A549 (cell line): ENCODE data around the gene IMPG1. TPM values are rescaled to one million over a fixed set of nuclear protein-coding genes. Genes with fewer than 3 reads are reported as not detected.

Experiments
- ATAC-seq, 2 experiments: fragments of 200-7000 bp in 1 of 2; fragments of >200 bp in 1 of 2; cut with Nextera tagmentation in 1 of 2; cut with Tn5 transposase in 1 of 2; 3 replicates each; pipeline versions ENCODE4 v1.8.0 to v1.9.1; 2018 to 2020; ENCODE audit warnings: mild to moderate bottlenecking in 1 of 2, moderate library complexity in 1 of 2
- CTCF ChIA-PET: fragments of 300-600 bp; sonication (Branson Sonifier 250); formaldehyde crosslinking; extraction: SDS; loops from one replicate; lab custom pipeline; 2021; ENCODE audit warnings: antibody characterized with exemption, inconsistent platforms; lab: Yijun Ruan, JAX
- POLR2A ChIA-PET: fragments of 350-600 bp; formaldehyde crosslinking; extraction: SDS; loops from one replicate; lab custom pipeline; 2021; ENCODE audit warnings: antibody characterized with exemption, inconsistent platforms; lab: Yijun Ruan, JAX
- DNase-seq, 2 experiments: peaks; one replicate each; pipeline versions ENCODE4 v3.0.0 to v3.0.0-alpha.2; 2011 to 2016; ENCODE audit warnings: low read depth in 1 of 2, low spot score in 1 of 2
- FAIRE-seq: peaks from 2 replicates; lab custom pipeline; 2011; peaks lifted over from hg19 to GRCh38; lab: Jason Lieb, UNC
- H3K27ac ChIP-seq, 2 experiments: fragments of >200 bp; sonication (Bioruptor Twin); formaldehyde crosslinking; 3 replicates each; pipeline ENCODE4 v1.5.1; 2016 to 2017
- H3K4me1 ChIP-seq: fragments of >200 bp; sonication (Bioruptor Twin); formaldehyde crosslinking; 3 replicates; pipeline ENCODE4 v1.6.1; 2016
- H3K4me2 ChIP-seq: fragments of >200 bp; sonication (Bioruptor Twin); formaldehyde crosslinking; 3 replicates; pipeline ENCODE4 v1.6.1; 2016
- H3K4me3 ChIP-seq: fragments of >200 bp; sonication (Bioruptor Twin); formaldehyde crosslinking; 3 replicates; pipeline ENCODE4 v1.5.1; 2016
- H3K9me3 ChIP-seq: fragments of >200 bp; sonication (Bioruptor Twin); formaldehyde crosslinking; 3 replicates; pipeline ENCODE4 v1.6.1; 2016
- ATOH8 ChIP-seq: fragments of 250-450 bp; sonication (Bioruptor Pico); IDR thresholded peaks from 2 replicates; pipeline ENCODE4 v1.5.0; 2020; ENCODE audit warnings: low read depth, mild to moderate bottlenecking, moderate library complexity
- CTCF ChIP-seq: fragments of >200 bp; sonication (Bioruptor Twin); formaldehyde crosslinking; IDR thresholded peaks from 3 replicates; pipeline ENCODE4 v1.5.1; 2016
- EHMT2 ChIP-seq: fragments of 200-600 bp; sonication (generic); IDR thresholded peaks from 2 replicates; pipeline ENCODE4 v1.6.1; 2016; ENCODE audit warnings: antibody characterized with exemption, low read depth, mild to moderate bottlenecking, moderate library complexity
- FOSL2 ChIP-seq, 2 experiments: fragments of 450-650 bp in 1 of 2; fragments of >200 bp in 1 of 2; sonication (Bioruptor Twin) in 1 of 2; formaldehyde crosslinking; IDR thresholded peaks; 2 replicates each; pipeline versions ENCODE4 v1.5.0 to v1.6.1; 2016 to 2020; ENCODE audit warnings: mild to moderate bottlenecking in 1 of 2, moderate library complexity in 1 of 2
- HDAC2 ChIP-seq: fragments of 200-600 bp; sonication (generic); IDR thresholded peaks from 2 replicates; pipeline ENCODE4 v1.6.1; 2016
- HOXA7 ChIP-seq: fragments of 250-450 bp; sonication (Bioruptor Pico); IDR thresholded peaks from 2 replicates; pipeline ENCODE4 v1.5.0; 2020; ENCODE audit warnings: mild to moderate bottlenecking, moderate library complexity
- JUN ChIP-seq, 2 experiments: fragments of >200 bp; sonication (Bioruptor Twin); formaldehyde crosslinking; IDR thresholded peaks; 2 replicates in 1 of 2; 3 replicates in 1 of 2; pipeline ENCODE4 v1.6.1; 2016 to 2017
- JUNB ChIP-seq: fragments of >200 bp; sonication (Bioruptor Twin); formaldehyde crosslinking; IDR thresholded peaks from 2 replicates; pipeline ENCODE4 v1.6.1; 2016
- KDM5A ChIP-seq: fragments of 200-600 bp; sonication (generic); IDR thresholded peaks from 2 replicates; pipeline ENCODE4 v1.6.1; 2016; ENCODE audit warnings: antibody characterized with exemption, mild to moderate bottlenecking
- MAFK ChIP-seq: fragments of 450-650 bp; IDR thresholded peaks from 2 replicates; pipeline ENCODE4 v1.6.1; 2014; ENCODE audit not compliant: partially characterized antibody
- MYC ChIP-seq: IDR thresholded peaks from 2 replicates; pipeline ENCODE4 v1.6.1; 2012; ENCODE audit warnings: mild to moderate bottlenecking, inconsistent platforms, low read length, improper control_type of control experiment, borderline replicate concordance
- NR3C1 ChIP-seq: fragments of >200 bp; sonication (Bioruptor Twin); formaldehyde crosslinking; IDR thresholded peaks from 3 replicates; pipeline ENCODE4 v1.6.1; 2017
- PBX3 ChIP-seq: IDR thresholded peaks from 2 replicates; pipeline ENCODE4 v1.6.1; 2012
- PHF8 ChIP-seq: fragments of 200-600 bp; sonication (generic); IDR thresholded peaks from 2 replicates; pipeline ENCODE4 v1.6.1; 2016; ENCODE audit warnings: low read depth, mild to moderate bottlenecking, antibody characterized with exemption, moderate library complexity, borderline replicate concordance
- RAD21 ChIP-seq, 2 experiments: fragments of >200 bp in 1 of 2; sonication (Bioruptor Twin) in 1 of 2; formaldehyde crosslinking in 1 of 2; IDR thresholded peaks in 1 of 2; conservative IDR thresholded peaks in 1 of 2; 2 replicates in 1 of 2; 3 replicates in 1 of 2; pipeline ENCODE4 v1.6.1; 2012 to 2018; ENCODE audit warnings: inconsistent platforms in 1 of 2
- RCOR1 ChIP-seq: fragments of 150-350 bp; IDR thresholded peaks from 2 replicates; pipeline ENCODE4 v1.6.1; 2014; ENCODE audit warnings: antibody characterized with exemption, low read length, low read depth
- REST ChIP-seq: fragments of 200-600 bp; sonication (generic); IDR thresholded peaks from 2 replicates; pipeline ENCODE4 v1.6.1; 2016; ENCODE audit warnings: antibody characterized with exemption, mild to moderate bottlenecking, moderate library complexity
- RFX5 ChIP-seq: fragments of 450-650 bp; IDR thresholded peaks from 2 replicates; pipeline ENCODE4 v1.7.1; 2014; ENCODE audit warnings: antibody characterized with exemption, mild to moderate bottlenecking, moderate library complexity
- RNF2 ChIP-seq: fragments of 200-600 bp; sonication (generic); IDR thresholded peaks from 2 replicates; pipeline ENCODE4 v1.6.1; 2016; ENCODE audit warnings: low read depth, mild to moderate bottlenecking, antibody characterized with exemption, moderate library complexity, borderline replicate concordance
- TP53 ChIP-seq: fragments of 250-450 bp; sonication (Bioruptor Pico); IDR thresholded peaks from 2 replicates; pipeline ENCODE4 v1.5.0; 2021; ENCODE audit warnings: mild to moderate bottlenecking, moderate library complexity
- ZFP36 ChIP-seq: fragments of 450-650 bp; IDR thresholded peaks from 2 replicates; pipeline ENCODE4 v1.6.1; 2014; ENCODE audit warnings: borderline replicate concordance; ENCODE audit not compliant: partially characterized antibody
- WGBS: methylation state at CpG from one replicate; pipeline ENCODE4 v1.1.6; 2017; ENCODE audit errors: missing lambda C conversion rate; 5-methylcytosine and 5-hydroxymethylcytosine counted together
- polyA plus RNA-seq, 4 experiments: library from polyadenylated mRNA; depleted of rRNA in 3 of 4; stranded (reverse); fragments of >200 nt; fragmentation: RNase III in 1 of 4; extraction: RNeasy Plus Mini Kit Qiagen cat#74134 plus additional on column Dnase treatment in 1 of 4; gene quantifications; 2 replicates in 3 of 4; 3 replicates in 1 of 4; pipeline ENCODE4 v1.2.3, GENCODE V29; 2011 to 2017

IMPG1 gene
- polyA plus RNA-seq, 2 of the 4 experiments (the other 2 are of a cell fraction) = not detected

- H3K4me1 ChIP-seq = no peaks in the 10 kb centered on the region
- POLR2A ChIA-PET = no interaction called here
- CTCF ChIA-PET = interaction anchor here (1.8 kb wide), 1 partner anchor 9 kb away, joined by 4 read pairs; no protein-coding TSS in a partner anchor
- H3K4me3 ChIP-seq = no peak overlapping the region
- no peaks in the 10 kb centered on the region for H3K9me3 ChIP-seq
- no peak overlapping the region for H3K27ac ChIP-seq
- ATAC-seq (no peak), FAIRE-seq (no peak), DNase-seq (no peak)
- H3K4me2 ChIP-seq = no peak overlapping the region
- no peak for TF ChIP-seq NR3C1
- TF ChIP-seq PHF8 = no peak
- no peak for TF ChIP-seq MAFK
- no peak for TF ChIP-seq EHMT2
- no peak for TF ChIP-seq ZFP36
- TF ChIP-seq RFX5 = no peak
- TF ChIP-seq RNF2 = no peak
- TF ChIP-seq JUNB = no peak
- no peak for TF ChIP-seq RCOR1
- TF ChIP-seq CTCF = no peak
- TF ChIP-seq REST = no peak
- TF ChIP-seq JUN (IDR thresholded peaks at IDR 0.05) = no peak
- no peak for TF ChIP-seq HOXA7 (CRISPR knock-in tag)
- TF ChIP-seq KDM5A = no peak
- no peak for TF ChIP-seq MYC
- no peak for TF ChIP-seq RAD21 (conservative IDR thresholded peaks at IDR 0.05 in 1 of 2, IDR thresholded peaks at IDR 0.05 in 1 of 2)
- no peak for TF ChIP-seq TP53 (CRISPR knock-in tag)
- TF ChIP-seq PBX3 = no peak
- TF ChIP-seq HDAC2 = no peak
- WGBS = 63% methylated on average over 2 of the region's 2 CpGs
Measured at GRCh38 chr6:75884822-75885221, 187.6 kb downstream of the IMPG1 start.

GRCh38 chr6:75882734-75883133, 189.7 kb downstream of the IMPG1 start:
- ATAC-seq (no peak), FAIRE-seq (no peak), DNase-seq (no peak)
- ChIA-PET CTCF (no interaction called here), POLR2A (no interaction called here)
- WGBS = 70% methylated on average over 2 of the region's 2 CpGs
- TF ChIP-seq FOSL2 (IDR thresholded peaks at IDR 0.05) = no peak
- peak; percentile 19; the same call in 1 of the 2 replicates for TF ChIP-seq FOSL2 (CRISPR knock-in tag; IDR thresholded peaks at IDR 0.05)
- TF ChIP-seq ATOH8 (CRISPR knock-in tag) = no peak
- H3K4me2 ChIP-seq = no peak overlapping the region
- H3K4me1 ChIP-seq = no peaks in the 10 kb centered on the region
- no peak overlapping the region for H3K4me3 ChIP-seq
- no peak overlapping the region for H3K27ac ChIP-seq
- no peaks in the 10 kb centered on the region for H3K9me3 ChIP-seq
